Bladder microvascular endothelial cell (primary cell): ENCODE measurements around the gene TYMS. TPM values are rescaled to one million over a fixed set of nuclear protein-coding genes. Genes with fewer than 3 reads are reported as not detected.

Experiments
- total RNA-seq: library from RNA; depleted of rRNA; stranded (reverse); fragments of >200 nt; gene quantifications from 2 replicates; pipeline ENCODE4 v1.2.3, GENCODE V29; 2014

The TYMS gene
- total RNA-seq: 53.3 and 81.3 TPM in 2 replicates

DNA sequence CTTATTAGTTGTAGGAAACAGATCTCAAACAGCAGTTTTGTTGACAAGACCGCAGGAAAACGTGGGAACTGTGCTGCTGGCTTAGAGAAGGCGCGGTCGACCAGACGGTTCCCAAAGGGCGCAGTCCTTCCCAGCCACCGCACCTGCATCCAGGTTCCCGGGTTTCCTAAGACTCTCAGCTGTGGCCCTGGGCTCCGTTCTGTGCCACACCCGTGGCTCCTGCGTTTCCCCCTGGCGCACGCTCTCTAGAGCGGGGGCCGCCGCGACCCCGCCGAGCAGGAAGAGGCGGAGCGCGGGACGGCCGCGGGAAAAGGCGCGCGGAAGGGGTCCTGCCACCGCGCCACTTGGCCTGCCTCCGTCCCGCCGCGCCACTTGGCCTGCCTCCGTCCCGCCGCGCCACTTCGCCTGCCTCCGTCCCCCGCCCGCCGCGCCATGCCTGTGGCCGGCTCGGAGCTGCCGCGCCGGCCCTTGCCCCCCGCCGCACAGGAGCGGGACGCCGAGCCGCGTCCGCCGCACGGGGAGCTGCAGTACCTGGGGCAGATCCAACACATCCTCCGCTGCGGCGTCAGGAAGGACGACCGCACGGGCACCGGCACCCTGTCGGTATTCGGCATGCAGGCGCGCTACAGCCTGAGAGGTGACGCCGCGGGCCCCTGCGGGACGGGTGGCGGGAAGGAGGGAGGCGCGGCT lies at the start of gene TYMS:
TYMS (plus strand) TSS at position 343 of the 690 bp plus-strand sequence; CDS start at position 433, 90 bp downstream.

DNA sequence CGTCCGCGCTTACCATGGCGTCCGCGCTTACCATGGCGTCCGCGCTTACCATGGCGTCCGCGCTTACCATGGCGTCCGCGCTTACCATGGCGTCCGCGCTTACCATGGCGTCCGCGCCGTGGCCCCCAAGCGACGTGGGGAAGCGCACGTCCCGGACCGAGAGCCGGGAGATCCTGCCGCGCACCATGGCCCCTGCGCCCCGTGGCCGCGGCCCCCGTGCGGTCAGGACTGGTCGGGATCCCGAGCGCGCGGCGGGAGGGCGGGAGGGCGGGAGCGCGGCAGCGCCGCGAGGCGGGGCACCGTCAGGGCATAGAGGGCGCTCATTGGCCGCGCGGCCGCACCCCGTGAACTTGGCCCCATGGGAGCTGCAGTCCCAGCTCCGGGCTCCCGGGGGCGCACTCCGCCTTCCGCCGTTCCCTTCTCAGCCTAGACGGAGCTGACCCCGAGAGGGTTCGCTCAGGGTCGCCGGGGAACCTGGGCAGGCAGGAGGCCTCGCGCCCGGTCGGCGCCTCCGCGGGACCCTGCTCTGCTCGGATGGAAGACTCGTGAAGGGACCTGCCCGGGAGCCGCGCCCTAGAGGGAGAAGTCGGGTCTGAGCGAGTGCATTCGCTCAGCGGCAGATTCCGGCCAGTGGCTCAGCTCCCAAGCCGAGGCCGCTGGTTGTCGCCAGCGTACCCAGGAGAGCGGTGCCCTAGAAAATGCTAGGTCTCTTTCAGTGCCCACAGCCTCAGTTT lies 55.1 kb downstream of the TYMS start, which contains the start of gene ENOSF1:
ENOSF1 (minus strand) TSS at position 230 of the 734 bp plus-strand sequence; CDS start at position 187, 43 bp downstream.

Other genes starting within 250 kb of the TYMS start
- 0.49 and 61.7 TPM in 2 replicates for gene COLEC12, start 157.0 kb upstream of the TYMS start, total RNA-seq
- not detected in 2 replicates for gene CETN1, start 77.3 kb upstream of the TYMS start, total RNA-seq
- gene CLUL1, start 60.7 kb upstream of the TYMS start, total RNA-seq: 0.19 TPM in 1 of 2 replicates, not detected in the other
- gene ENOSF1, start 55.0 kb downstream of the TYMS start, total RNA-seq: 14.1 and 23.9 TPM in 2 replicates
- 94.1 and 131 TPM in 2 replicates for gene YES1, start 154.6 kb downstream of the TYMS start, total RNA-seq
- gene ADCYAP1, start 247.2 kb downstream of the TYMS start, total RNA-seq: not detected in 2 replicates